HG02885 (cell line): ENCODE results near the gene LTA4H.

Source experiments
- ATAC-seq: cut with Tn5 transposase; IDR thresholded peaks from one replicate; pipeline ENCODE4 v1.9.1; 2021; ENCODE audit warnings: mild to moderate bottlenecking; ENCODE audit not compliant: unreplicated experiment, poor library complexity

Gene LTA4H

DNA sequence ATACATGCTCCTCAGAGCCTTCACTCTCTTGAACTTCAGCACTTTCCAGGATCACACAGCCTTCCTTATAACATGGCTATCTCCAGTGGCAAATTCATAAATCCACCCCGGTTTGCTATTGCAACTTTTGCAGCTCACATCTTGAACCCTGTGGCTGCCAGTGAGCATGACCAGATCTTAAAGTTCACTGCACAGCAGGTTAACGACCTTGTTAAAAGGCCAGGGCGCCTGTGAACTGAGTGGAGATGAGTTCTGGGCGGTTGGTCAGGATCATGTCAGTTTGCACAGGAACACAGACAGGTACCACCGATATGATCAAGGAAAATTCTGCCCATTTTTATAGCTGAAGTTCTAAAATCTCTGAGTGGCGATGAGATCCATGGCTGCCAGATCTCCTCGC is 24.7 kb upstream of the LTA4H start:
- no peak for ATAC-seq

GRCh38 chr12:96057986-96058553 is 22.7 kb upstream of the LTA4H start:
- ATAC-seq, result no peak

GRCh38 chr12:96056646-96057455 is 21.5 kb upstream of the LTA4H start:
- no peak for ATAC-seq

GRCh38 chr12:96054244-96054610 is 18.8 kb upstream of the LTA4H start:
- no peak for ATAC-seq

- no peak for ATAC-seq
These were observed 18.3 kb upstream of the LTA4H start for GRCh38 chr12:96053476-96054243.

DNA sequence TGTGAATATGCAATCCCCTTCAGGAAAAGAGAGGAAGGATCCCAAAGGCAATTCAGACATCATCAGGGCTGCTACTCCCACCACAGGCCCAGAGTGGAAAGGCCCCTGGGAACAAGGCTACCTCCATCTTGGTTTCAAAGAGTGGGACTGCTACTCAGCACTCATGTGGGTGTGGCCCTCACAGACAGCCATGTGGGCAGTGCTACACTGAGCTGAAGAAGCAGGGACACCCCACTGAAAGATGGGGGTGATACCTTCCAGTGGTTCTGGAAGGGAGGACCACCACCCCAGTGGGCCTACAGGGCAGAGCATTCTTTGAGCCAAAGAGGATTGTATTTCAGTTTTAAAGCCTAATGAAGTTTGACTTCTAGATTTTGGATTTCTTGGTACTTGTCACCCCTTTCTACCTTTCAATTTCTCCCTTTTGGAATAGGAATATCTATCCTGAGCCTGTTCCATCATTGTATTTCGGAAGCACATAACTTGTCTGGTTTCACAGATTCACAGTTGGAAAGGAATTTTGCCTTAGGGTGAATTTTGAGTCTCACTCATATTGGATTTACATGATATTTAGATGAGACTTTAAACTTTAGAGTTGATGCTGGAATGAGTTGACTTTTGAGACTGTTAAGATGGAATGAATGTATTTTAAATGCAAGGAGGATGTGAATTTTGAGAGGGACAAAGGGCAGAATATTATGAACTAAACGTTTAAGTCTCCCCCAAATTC is 16.5 kb upstream of the LTA4H start:
- no peak for ATAC-seq

DNA sequence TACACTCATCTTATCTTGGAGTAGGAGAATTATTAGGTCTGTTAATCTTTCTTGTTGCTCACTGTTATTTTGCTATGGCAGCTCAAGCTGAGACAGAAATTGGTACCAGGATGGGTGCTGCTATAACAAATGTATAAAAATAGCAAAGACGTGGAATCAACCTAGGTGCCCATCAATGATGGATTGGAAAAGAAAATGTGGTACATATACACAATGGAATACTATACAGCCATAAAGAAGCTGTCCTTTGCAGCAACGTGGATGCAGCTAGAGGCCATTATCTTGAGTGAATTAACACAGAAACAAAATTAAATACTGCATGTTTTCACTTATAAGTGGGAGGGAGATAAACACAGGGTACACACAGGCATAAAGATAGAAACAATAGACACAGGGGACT is 14.8 kb upstream of the LTA4H start:
- no peak for ATAC-seq

- no peak for ATAC-seq
These were observed 13.7 kb upstream of the LTA4H start for GRCh38 chr12:96049101-96049500.

DNA sequence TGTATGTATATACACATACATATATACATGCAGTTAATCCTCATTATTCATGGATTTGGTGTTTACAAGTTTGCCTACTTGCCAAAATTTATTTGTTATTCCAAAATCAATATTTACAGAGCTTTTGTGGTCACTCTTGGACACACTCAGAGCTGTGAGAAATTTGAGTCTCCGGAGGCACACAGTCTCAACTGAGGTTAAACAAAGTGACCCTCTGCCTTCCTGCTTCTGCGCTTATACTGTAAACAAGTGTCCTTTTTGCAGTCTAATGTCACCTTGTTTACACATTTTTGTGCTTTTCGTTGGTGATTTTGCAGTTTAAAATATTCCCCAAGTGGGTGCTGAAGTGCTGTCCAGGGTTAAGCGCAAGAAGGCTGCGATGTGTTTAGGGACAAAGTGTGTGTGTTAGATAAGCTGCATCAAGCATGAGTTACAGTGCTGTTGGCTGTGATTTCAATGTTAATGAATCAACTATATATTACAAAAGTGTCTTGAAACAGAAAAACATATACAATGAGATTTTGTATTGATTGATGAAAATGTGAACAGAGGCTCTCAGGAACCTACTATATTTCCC is 13.1 kb upstream of the LTA4H start:
- ATAC-seq, result no peak

- ATAC-seq, result peak; percentile 74
These were observed 12.1 kb upstream of the LTA4H start for GRCh38 chr12:96047229-96048211.

DNA sequence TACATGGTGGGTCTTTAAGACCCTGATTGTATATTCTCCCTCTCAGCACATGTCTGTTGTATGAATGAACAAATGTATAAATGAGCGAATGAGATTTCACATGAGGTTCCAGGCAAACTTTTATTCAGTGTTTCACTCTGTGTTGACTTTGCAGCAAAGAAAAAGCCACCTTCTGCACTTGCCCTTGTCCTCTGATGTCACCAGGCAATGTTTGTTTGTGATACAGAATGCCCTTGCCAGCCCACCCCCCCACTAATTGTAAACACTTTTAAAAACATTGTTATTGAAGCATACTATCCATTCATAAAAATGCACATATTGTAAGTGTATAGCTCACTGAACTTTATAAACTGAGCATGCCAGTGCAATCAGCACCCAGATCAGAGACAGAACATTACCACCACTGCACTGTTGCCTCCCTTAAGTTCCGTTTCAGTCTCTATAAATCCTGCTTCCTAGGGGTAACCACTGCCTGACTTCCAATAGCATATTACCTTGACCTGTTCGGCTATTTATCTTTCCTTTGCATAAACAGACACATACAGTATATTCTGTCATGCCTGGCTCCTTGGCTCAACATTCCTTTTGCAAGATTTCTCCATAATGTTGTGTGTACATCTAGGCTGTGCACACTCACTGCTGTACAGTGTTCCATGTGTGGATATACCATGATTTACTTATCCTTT is 11.3 kb upstream of the LTA4H start:
- peak; percentile 19 for ATAC-seq

DNA sequence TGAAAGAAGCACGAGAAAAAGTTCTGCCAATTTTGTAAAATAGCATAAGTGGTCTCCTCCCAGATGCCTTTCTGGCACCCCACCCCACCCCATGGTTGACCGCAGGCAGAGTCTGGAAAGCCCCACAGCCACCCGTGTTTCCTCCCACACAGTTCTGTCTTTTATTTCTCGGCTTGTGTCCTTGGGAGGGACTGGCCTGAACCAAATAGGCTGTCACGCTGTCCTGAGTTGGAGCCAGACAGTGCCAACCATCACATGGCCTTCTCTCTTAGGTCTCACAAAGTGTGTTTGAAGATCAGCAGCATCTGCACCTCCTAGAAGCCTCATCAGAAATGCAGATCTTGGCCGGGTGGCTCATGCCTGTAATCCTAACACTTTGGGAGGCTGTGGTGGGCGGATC is 10.2 kb upstream of the LTA4H start:
- no peak for ATAC-seq

DNA sequence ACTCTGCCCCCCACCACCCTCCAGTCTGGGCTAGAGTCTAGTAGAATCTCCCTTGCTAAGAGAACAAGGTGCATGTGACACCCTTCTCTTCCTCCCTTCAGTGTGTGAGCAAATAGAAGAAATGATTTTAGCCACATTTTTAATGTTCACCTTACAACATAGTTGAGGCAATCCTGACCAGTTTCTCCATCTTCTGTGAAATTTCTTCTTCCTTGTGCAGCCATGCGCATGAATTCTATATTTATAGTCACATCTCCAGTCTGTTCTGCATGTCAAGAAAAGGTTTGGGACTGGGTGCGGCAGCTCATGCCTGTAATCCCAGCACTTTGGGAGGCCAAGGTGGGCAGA is 9.5 kb upstream of the LTA4H start:
- ATAC-seq, result no peak

DNA sequence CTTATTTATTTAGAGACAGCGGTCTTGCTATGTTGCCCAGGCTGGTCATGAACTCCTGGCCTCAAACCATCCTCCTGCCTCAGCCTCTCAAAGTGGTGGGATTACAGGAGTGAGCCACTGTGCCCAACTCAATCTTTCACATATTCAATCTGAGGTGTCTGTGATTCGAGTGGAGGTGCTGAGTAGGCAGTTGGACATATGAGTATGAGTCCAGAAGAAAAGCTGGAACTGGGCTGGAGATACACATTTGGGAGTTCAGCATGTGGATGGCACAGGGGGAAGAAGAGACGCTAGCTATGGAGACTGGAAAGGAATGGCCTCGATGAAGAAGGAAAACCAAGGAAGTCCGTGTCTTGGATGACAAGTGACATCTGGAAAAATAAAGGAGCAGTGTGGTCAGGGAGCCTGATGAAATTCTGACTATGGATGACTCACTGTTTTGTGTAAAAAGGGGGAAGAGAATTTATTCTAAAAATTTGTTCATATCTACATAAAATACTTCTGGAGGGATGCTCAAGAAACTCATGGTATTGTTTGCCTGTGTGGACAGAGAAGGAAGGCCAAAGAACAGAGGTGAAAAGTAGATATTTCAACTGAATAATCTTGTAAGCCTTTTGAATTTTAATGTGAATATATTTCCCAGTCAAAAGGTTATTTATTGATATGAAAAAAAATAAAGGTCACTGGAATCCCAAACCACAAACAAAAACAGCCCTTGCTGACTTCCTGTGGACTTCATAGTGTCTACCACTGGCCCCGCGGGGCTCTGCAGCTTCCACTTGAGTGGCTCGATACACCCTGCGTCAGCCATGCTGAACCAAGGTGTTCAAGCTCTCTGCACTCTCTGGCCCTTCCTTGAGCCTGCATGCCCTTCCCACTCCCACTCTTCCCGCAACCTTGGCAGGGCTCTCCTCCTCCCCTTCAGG is 8.9 kb upstream of the LTA4H start:
- ATAC-seq, result no peak

GRCh38 chr12:96041181-96041580 is 5.8 kb upstream of the LTA4H start:
- ATAC-seq, result no peak

- ATAC-seq, result no peak
These were observed 5.1 kb upstream of the LTA4H start for GRCh38 chr12:96040305-96041133.

DNA sequence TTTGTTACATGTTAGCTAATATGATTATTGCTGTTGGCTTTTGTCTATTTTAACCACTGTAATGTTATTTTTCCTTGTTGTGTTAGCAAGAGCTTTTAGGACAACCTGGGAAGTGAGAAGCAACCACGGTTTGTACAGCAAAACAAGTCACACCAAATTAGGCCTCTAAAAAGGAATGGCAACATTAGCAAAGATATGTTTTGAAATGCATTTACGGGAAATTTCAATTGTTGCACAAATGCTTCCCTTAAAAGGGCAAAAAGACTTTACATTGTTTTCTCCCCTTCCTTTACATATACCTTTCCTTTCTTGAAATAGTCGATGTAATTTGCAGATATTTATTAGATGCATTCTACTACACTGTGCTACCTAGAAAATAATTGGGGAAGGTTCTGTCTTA is 4.1 kb upstream of the LTA4H start:
- no peak for ATAC-seq
